Dendritic cell treated with granulocyte-macrophage colony-stimulating factor and Interleukin-4, amounts not matched to agents 40 ng/mL and 50 ng/mL, for 4 days (primary cell): ENCODE results near the gene ZBTB16.

Source experiments
- H3K27ac Mint-ChIP-seq: one replicate; pipeline ENCODE4 v1.8.0; 2022; ENCODE audit warnings: mild to moderate bottlenecking, mixed read lengths
- H3K27me3 Mint-ChIP-seq: one replicate; pipeline ENCODE4 v1.8.0; 2022; ENCODE audit warnings: mild to moderate bottlenecking, mixed read lengths
- H3K36me3 Mint-ChIP-seq: one replicate; pipeline ENCODE4 v1.8.0; 2022; ENCODE audit warnings: low read depth, mixed read lengths
- H3K4me1 Mint-ChIP-seq: one replicate; pipeline ENCODE4 v1.8.0; 2022; ENCODE audit warnings: low read depth, mixed read lengths
- H3K4me3 Mint-ChIP-seq: one replicate; pipeline ENCODE4 v1.8.0; 2022; ENCODE audit warnings: mild to moderate bottlenecking, moderate library complexity, mixed read lengths
- H3K9me3 Mint-ChIP-seq: one replicate; pipeline ENCODE4 v1.8.0; 2022; ENCODE audit warnings: mixed read lengths
- intact Hi-C: fragments of 100-400 bp; cut with micrococcal nuclease; formaldehyde crosslinking; loops from one replicate; pipeline ENCODE4 v1.15.0; 2022

ZBTB16 gene

GRCh38 chr11:114181752-114182151 is 122.2 kb downstream of the ZBTB16 start:
- peaks cover 22% of the 10 kb centered on the region for H3K4me1 Mint-ChIP-seq
- no peaks in the 10 kb centered on the region for H3K27me3 Mint-ChIP-seq
- no peak overlapping the region for H3K27ac Mint-ChIP-seq
- H3K9me3 Mint-ChIP-seq = no peaks in the 10 kb centered on the region
- intact Hi-C loops = loop anchor here (5.0 kb wide), 1 partner anchor 144 kb away; no protein-coding TSS in a partner anchor
- no peaks in the 10 kb centered on the region for H3K36me3 Mint-ChIP-seq
- no peak overlapping the region for H3K4me3 Mint-ChIP-seq

GRCh38 chr11:114182471-114183043 is 123.0 kb downstream of the ZBTB16 start:
- H3K4me1 Mint-ChIP-seq = peaks cover 22% of the 10 kb centered on the region
- no peaks in the 10 kb centered on the region for H3K36me3 Mint-ChIP-seq
- no peak overlapping the region for H3K4me3 Mint-ChIP-seq
- H3K9me3 Mint-ChIP-seq = no peaks in the 10 kb centered on the region
- no peak overlapping the region for H3K27ac Mint-ChIP-seq
- no peaks in the 10 kb centered on the region for H3K27me3 Mint-ChIP-seq
- intact Hi-C loops = loop anchor here (5.0 kb wide), 1 partner anchor 145 kb away; no protein-coding TSS in a partner anchor

- Mint-ChIP-seq H3K27me3 (no peaks in the 10 kb centered on the region), H3K36me3 (no peaks in the 10 kb centered on the region), H3K27ac (no peak overlapping the region), H3K4me1 (peaks cover 22% of the 10 kb centered on the region), H3K9me3 (no peaks in the 10 kb centered on the region), H3K4me3 (no peak overlapping the region)
- intact Hi-C loops = loop anchor here (5.0 kb wide), 1 partner anchor 146 kb away; no protein-coding TSS in a partner anchor
These were observed 123.6 kb downstream of the ZBTB16 start for GRCh38 chr11:114183044-114183511.

GRCh38 chr11:114185436-114185835 is 125.9 kb downstream of the ZBTB16 start:
- no peaks in the 10 kb centered on the region for H3K27me3 Mint-ChIP-seq
- no peak overlapping the region for H3K4me3 Mint-ChIP-seq
- peaks cover 2% of the 10 kb centered on the region for H3K4me1 Mint-ChIP-seq
- intact Hi-C loops = no loop called here
- H3K9me3 Mint-ChIP-seq = peaks cover 1% of the 10 kb centered on the region
- H3K36me3 Mint-ChIP-seq = no peaks in the 10 kb centered on the region
- no peak overlapping the region for H3K27ac Mint-ChIP-seq

GRCh38 chr11:114187173-114187572 is 127.7 kb downstream of the ZBTB16 start:
- Mint-ChIP-seq H3K27ac (no peak overlapping the region), H3K27me3 (no peaks in the 10 kb centered on the region), H3K36me3 (no peaks in the 10 kb centered on the region), H3K4me1 (no peaks in the 10 kb centered on the region), H3K9me3 (peaks cover 9% of the 10 kb centered on the region), H3K4me3 (no peak overlapping the region)
- intact Hi-C loops = no loop called here

GRCh38 chr11:114188851-114189570 is 129.5 kb downstream of the ZBTB16 start:
- Mint-ChIP-seq H3K27ac (no peak overlapping the region), H3K4me1 (no peaks in the 10 kb centered on the region), H3K9me3 (peaks cover 9% of the 10 kb centered on the region), H3K4me3 (no peak overlapping the region), H3K36me3 (no peaks in the 10 kb centered on the region), H3K27me3 (no peaks in the 10 kb centered on the region)
- intact Hi-C loops = no loop called here

- peaks cover 9% of the 10 kb centered on the region for H3K9me3 Mint-ChIP-seq
- no peaks in the 10 kb centered on the region for H3K36me3 Mint-ChIP-seq
- H3K4me3 Mint-ChIP-seq = no peak overlapping the region
- intact Hi-C loops = no loop called here
- H3K27ac Mint-ChIP-seq = no peak overlapping the region
- no peaks in the 10 kb centered on the region for H3K27me3 Mint-ChIP-seq
- no peaks in the 10 kb centered on the region for H3K4me1 Mint-ChIP-seq
These were observed 131.1 kb downstream of the ZBTB16 start for GRCh38 chr11:114190630-114191029.

GRCh38 chr11:114191893-114192292 is 132.4 kb downstream of the ZBTB16 start:
- H3K9me3 Mint-ChIP-seq = peaks cover 9% of the 10 kb centered on the region
- H3K36me3 Mint-ChIP-seq = no peaks in the 10 kb centered on the region
- intact Hi-C loops = no loop called here
- no peak overlapping the region for H3K27ac Mint-ChIP-seq
- no peaks in the 10 kb centered on the region for H3K27me3 Mint-ChIP-seq
- no peaks in the 10 kb centered on the region for H3K4me1 Mint-ChIP-seq
- no peak overlapping the region for H3K4me3 Mint-ChIP-seq

GRCh38 chr11:114192841-114193389 is 133.4 kb downstream of the ZBTB16 start:
- peaks cover 9% of the 10 kb centered on the region for H3K9me3 Mint-ChIP-seq
- H3K36me3 Mint-ChIP-seq = no peaks in the 10 kb centered on the region
- no peaks in the 10 kb centered on the region for H3K4me1 Mint-ChIP-seq
- H3K4me3 Mint-ChIP-seq = no peak overlapping the region
- no peaks in the 10 kb centered on the region for H3K27me3 Mint-ChIP-seq
- intact Hi-C loops = no loop called here
- no peak overlapping the region for H3K27ac Mint-ChIP-seq

- intact Hi-C loops = no loop called here
- Mint-ChIP-seq H3K36me3 (no peaks in the 10 kb centered on the region), H3K27ac (no peak overlapping the region), H3K4me3 (no peak overlapping the region), H3K4me1 (no peaks in the 10 kb centered on the region), H3K27me3 (no peaks in the 10 kb centered on the region), H3K9me3 (peaks cover 9% of the 10 kb centered on the region)
These were observed 134.5 kb downstream of the ZBTB16 start for GRCh38 chr11:114193730-114194679.

- no peak overlapping the region for H3K27ac Mint-ChIP-seq
- no peaks in the 10 kb centered on the region for H3K36me3 Mint-ChIP-seq
- intact Hi-C loops = no loop called here
- H3K4me1 Mint-ChIP-seq = no peaks in the 10 kb centered on the region
- H3K27me3 Mint-ChIP-seq = no peaks in the 10 kb centered on the region
- peaks cover 9% of the 10 kb centered on the region for H3K9me3 Mint-ChIP-seq
- H3K4me3 Mint-ChIP-seq = no peak overlapping the region
These were observed 135.2 kb downstream of the ZBTB16 start for GRCh38 chr11:114194702-114195101.

- no peak overlapping the region for H3K27ac Mint-ChIP-seq
- intact Hi-C loops = no loop called here
- no peaks in the 10 kb centered on the region for H3K27me3 Mint-ChIP-seq
- H3K9me3 Mint-ChIP-seq = peaks cover 9% of the 10 kb centered on the region
- H3K4me3 Mint-ChIP-seq = no peak overlapping the region
- H3K4me1 Mint-ChIP-seq = no peaks in the 10 kb centered on the region
- no peaks in the 10 kb centered on the region for H3K36me3 Mint-ChIP-seq
These were observed 135.6 kb downstream of the ZBTB16 start for GRCh38 chr11:114195151-114195550.

- H3K36me3 Mint-ChIP-seq = no peaks in the 10 kb centered on the region
- H3K4me1 Mint-ChIP-seq = no peaks in the 10 kb centered on the region
- no peak overlapping the region for H3K27ac Mint-ChIP-seq
- H3K4me3 Mint-ChIP-seq = no peak overlapping the region
- intact Hi-C loops = no loop called here
- H3K27me3 Mint-ChIP-seq = no peaks in the 10 kb centered on the region
- H3K9me3 Mint-ChIP-seq = peaks cover under 1% of the 10 kb centered on the region
These were observed 136.6 kb downstream of the ZBTB16 start for GRCh38 chr11:114195981-114196731.
